VCaP (cell line): ENCODE data around the gene MCM3.

Source experiments
- H3K27ac ChIP-seq: fragments of 450-650 bp; 2 replicates; pipeline ENCODE4 v1.5.1; 2017
- TF ChIP-seq, protein P1 (sequence below): fragments of 450-650 bp; conservative IDR thresholded peaks from 2 replicates; pipeline ENCODE4 v1.5.1; 2017; ENCODE audit warnings: mild to moderate bottlenecking, moderate library complexity

The MCM3 gene

DNA sequence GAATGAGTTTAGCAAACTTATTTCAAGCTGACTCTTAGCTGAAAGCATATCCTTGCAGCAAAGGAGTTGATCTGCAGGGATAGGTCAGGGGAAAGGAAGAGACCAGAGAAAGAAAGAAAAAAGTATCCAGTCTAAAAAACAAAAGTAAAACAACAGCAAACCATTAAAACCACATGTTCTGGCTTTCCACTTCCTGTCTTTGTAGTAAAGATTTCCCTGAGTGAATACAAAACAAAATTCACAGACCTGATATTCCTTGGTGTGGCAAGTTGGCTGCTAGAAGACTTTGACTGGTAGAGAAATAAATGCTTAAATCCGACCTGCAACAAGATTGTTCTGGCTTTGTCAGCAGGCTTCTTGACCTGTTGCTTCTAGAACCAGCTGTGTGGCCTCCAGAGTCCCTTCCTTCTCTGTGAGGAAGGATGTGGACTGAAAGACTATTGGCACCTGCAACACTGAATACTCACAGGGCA, 23.4 kb upstream of the MCM3 start:
- no peak overlapping the region for H3K27ac ChIP-seq
- TF ChIP-seq, protein P1, sequence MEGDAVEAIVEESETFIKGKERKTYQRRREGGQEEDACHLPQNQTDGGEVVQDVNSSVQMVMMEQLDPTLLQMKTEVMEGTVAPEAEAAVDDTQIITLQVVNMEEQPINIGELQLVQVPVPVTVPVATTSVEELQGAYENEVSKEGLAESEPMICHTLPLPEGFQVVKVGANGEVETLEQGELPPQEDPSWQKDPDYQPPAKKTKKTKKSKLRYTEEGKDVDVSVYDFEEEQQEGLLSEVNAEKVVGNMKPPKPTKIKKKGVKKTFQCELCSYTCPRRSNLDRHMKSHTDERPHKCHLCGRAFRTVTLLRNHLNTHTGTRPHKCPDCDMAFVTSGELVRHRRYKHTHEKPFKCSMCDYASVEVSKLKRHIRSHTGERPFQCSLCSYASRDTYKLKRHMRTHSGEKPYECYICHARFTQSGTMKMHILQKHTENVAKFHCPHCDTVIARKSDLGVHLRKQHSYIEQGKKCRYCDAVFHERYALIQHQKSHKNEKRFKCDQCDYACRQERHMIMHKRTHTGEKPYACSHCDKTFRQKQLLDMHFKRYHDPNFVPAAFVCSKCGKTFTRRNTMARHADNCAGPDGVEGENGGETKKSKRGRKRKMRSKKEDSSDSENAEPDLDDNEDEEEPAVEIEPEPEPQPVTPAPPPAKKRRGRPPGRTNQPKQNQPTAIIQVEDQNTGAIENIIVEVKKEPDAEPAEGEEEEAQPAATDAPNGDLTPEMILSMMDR, result no peak

DNA sequence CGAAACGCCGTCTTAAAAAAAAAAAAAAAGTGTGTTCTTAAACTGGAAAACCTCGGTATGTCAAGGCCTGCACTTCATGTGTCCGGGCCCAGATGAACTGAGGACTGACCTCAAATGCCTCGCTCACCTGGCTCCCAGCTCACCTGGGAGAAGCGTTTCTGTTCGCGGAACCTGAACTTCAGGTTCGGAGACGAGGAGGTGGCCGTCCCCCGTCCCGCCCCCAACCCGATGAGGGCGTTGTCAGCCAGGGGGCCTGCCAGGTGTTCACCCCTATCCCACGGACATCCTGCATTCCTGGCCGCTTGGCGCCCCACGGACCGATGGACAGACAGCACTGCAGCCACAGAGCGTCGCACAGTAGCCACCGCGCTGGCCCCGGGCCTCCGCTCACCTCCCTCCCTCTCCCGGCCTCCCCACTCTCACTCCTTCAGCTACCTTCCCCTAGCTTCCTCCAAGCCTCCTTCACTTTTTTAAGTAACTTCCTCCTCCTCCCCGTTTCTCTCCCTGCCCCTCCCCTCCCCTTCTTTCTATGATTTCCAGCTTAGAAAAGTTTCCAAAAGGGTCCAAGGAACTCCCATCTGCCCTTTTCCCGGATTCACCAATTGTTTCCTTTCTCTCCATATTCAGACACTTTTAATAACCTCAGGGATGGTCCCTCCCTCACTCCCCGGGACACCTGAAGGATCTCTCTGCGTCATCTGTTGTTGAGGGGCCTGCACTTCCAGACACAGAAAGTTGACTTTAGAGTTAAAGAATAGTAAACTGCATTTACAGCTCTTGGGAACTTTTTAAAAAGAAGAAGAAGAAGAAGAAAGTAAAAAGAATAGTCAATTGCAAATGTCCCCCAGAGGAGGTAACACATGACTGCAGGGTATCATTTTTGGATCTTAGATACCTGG, 22.7 kb upstream of the MCM3 start:
- H3K27ac ChIP-seq, result no peak overlapping the region
- TF ChIP-seq, protein P1, result no peak

DNA sequence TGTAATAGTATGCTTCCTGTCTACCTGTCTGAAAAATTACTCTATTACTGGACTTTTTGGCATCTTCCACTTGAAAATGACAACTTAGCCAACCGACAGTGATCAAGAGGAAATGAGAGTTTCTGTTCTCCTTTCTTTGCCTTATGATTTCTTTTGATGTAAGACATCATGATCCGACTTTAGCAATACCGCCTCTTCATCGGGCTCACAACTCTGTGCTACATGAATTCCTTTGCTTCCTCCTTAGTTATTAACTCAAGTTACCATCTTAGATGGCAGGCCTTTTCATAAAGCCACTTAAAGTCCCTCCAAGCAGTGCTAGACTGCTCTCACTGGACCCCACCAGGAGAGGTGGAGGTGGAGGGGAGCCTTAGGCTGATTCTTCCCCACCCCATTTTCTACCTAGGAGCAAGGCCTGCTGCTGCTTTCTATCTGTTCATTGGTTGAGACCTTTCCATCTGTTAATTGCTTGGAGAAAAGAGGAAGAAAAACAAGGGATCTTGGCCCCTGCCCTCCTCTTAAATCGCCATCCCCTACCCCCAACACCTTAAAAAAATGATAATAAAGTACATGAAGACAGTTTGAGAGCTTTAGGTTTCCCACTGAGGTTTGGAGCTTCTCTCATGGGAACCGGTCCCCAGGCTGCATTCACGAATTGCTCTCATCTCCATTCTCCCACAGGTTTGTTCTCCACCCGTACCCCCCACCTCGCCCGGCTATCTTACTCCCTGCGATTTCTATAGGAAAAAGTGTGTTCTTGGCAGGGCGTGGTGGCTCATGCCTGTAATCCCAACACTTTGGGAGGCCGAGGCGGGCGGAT, 21.6 kb upstream of the MCM3 start:
- TF ChIP-seq, protein P1, result no peak
- no peak overlapping the region for H3K27ac ChIP-seq

DNA sequence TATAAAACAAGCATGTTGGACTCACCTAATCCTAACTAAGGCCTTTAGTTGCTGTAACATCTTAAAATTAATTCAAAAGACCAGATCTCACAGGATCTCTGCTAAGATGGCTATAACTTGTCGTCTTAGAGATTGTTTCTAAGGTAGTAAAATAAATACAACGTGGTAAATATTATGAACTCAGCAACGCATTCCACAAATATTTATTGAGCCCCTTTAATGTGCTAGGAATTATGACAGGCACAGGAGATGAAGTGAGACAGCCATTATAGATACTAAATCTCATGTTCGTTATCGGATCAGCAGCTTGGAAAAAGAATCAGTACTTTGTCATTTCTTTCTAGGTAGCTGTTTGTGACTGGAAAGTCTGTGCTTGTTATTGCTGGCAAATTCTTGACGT, 20.9 kb upstream of the MCM3 start:
- H3K27ac ChIP-seq, result no peak overlapping the region
- TF ChIP-seq, protein P1, result no peak

DNA sequence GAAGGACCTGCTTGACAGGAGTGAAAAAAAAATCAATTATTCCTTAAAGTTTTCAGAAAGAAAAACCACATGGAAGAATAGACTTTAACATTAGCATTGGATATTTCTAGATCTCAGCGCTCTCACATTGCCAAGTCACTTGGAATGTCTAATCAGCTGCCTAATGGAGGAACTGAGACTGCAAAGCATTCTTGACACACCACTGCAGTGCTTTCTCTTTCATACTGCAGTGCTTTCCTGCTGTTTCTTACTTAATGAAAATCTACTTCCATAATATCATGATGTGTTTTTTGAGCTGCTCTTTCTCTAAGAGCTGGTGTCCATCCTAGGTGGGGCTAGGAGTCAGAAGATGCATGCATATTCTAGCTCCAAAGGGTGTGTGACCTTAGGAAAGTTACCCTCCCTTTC, 20.4 kb upstream of the MCM3 start:
- H3K27ac ChIP-seq, result no peak overlapping the region
- TF ChIP-seq, protein P1, result no peak

DNA sequence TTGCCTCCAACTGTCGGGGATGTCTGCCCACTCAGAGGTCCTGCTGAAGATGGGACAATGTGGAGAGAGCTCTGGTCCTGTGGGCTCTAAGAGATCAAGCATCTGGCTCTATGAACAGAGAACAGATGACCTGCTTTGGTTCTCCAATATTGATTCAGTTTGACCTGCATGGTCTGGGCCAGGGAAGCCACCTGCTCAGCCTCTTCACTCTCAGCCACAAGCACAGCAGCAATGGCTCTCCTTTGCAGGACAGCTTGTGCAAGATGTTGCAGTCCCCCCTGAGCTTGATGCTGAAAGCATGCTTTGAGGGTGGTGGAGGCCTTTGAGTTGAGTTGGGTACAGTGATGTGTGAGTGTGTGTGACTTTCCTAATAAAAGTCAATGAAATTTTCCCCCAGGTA, 18.6 kb upstream of the MCM3 start:
- TF ChIP-seq, protein P1, result no peak
- H3K27ac ChIP-seq, result no peak overlapping the region

DNA sequence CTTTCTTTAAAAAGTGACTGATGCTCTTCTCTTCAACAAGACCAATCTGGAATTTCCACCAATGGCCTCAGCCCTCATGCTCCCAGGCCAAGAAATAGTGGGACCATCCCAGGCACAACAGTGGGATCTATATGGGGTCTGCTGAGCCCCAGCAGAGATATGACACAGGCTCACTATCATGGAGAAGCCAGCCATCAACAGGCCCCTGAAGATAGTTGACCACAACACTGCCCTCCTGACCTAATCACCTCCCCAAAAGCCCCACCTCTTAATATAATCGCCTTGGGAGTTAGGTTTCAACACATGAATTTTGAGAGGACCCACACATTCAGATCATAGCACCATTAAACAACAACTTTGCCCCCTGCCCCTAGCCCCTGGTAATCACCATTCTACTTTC, 16.8 kb upstream of the MCM3 start:
- H3K27ac ChIP-seq, result no peak overlapping the region
- TF ChIP-seq, protein P1, result no peak
